Endothelial cell (in vitro differentiated cells): ENCODE data around the gene CCL17. TPM values are rescaled to one million over a fixed set of nuclear protein-coding genes. Genes with fewer than 3 reads are reported as not detected.

Experiments used
- DNase-seq: peaks from one replicate; pipeline ENCODE4 v3.0.0; 2021; ENCODE audit warnings: low spot score
- H3K27ac Mint-ChIP-seq: one replicate; pipeline ENCODE4 v1.8.0; 2021; ENCODE audit warnings: mixed read lengths, inconsistent platforms; ENCODE audit not compliant: unreplicated experiment
- H3K27me3 Mint-ChIP-seq: one replicate; pipeline ENCODE4 v1.8.0; 2021; ENCODE audit warnings: mild to moderate bottlenecking, moderate library complexity, mixed read lengths, inconsistent platforms; ENCODE audit not compliant: unreplicated experiment
- H3K36me3 Mint-ChIP-seq: one replicate; pipeline ENCODE4 v1.8.0; 2021; ENCODE audit warnings: mild to moderate bottlenecking, low read depth, mixed read lengths, inconsistent platforms; ENCODE audit not compliant: unreplicated experiment
- H3K4me1 Mint-ChIP-seq: one replicate; pipeline ENCODE4 v1.8.0; 2021; ENCODE audit warnings: mild to moderate bottlenecking, mixed read lengths, inconsistent platforms; ENCODE audit not compliant: unreplicated experiment
- H3K4me3 Mint-ChIP-seq: one replicate; pipeline ENCODE4 v1.8.0; 2021; ENCODE audit warnings: mild to moderate bottlenecking, mixed read lengths, inconsistent platforms; ENCODE audit not compliant: unreplicated experiment
- H3K9me3 Mint-ChIP-seq: one replicate; pipeline ENCODE4 v1.8.0; 2021; ENCODE audit warnings: mixed read lengths, inconsistent platforms; ENCODE audit not compliant: unreplicated experiment
- total RNA-seq: library from RNA; stranded (reverse); fragmentation: NEBNext Ultra II Directional; extraction: Animal tissue kit (Norgen Biotek cat#: 25700); gene quantifications from one replicate; pipeline ENCODE4 v1.2.1, GENCODE V29; 2021; ENCODE audit not compliant: unreplicated experiment
- TF ChIP-seq, protein P1 (sequence below): fragments of 200-600 bp; sonication (generic); IDR thresholded peaks from one replicate; pipeline ENCODE4 v1.5.0; 2021; ENCODE audit warnings: antibody characterized with exemption; ENCODE audit not compliant: unreplicated experiment

Gene CCL17
- total RNA-seq, 1 donor from 2014 or later: not detected

DNA sequence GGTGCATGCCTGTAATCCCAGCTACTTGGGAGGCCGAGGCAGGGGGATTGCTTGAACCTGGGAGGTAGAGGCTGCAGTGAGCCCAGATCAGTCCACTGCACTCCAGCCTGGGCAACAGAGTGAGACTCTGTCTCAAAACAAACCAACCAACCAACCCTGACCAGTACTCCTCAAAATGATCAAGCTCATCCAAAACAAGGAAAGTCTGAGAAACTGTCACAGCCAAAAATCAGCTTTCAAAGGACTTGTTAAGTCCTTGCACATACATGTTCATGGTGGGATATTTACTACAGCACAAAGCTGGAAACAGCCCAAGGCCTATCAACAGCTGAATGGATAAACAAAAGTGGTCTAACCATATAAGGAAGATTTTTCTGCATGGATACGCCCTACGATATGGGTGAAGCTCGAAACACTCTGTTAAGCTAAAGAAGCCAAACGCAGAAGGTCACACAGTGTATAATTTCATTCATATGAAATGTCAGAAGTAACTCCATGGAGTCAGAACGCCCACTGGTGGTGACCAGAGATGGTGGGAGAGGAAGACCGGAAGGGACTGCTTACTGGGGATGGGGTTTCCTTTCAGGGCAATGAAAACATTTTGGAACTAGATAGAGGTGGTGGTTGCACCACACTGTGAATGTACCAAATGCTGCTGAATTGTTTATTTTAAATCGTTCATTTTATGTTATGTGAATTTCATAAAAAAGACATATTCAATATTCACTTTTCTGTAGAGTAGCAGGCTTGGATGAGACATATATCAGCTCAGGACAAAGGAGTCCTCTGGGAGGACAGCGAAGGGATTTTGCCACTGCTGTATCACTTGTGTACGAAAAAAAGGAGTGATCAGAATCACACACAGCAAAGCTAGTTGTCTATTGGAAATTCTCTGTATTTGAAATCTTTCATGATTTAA lies 17.7 kb downstream of the CCL17 start:
- H3K36me3 Mint-ChIP-seq: peaks cover 8% of the 10 kb centered on the region
- H3K4me3 Mint-ChIP-seq: peak overlapping the region; percentile 18
- no peaks in the 10 kb centered on the region for H3K9me3 Mint-ChIP-seq
- DNase-seq: no peak
- TF ChIP-seq, protein P1, sequence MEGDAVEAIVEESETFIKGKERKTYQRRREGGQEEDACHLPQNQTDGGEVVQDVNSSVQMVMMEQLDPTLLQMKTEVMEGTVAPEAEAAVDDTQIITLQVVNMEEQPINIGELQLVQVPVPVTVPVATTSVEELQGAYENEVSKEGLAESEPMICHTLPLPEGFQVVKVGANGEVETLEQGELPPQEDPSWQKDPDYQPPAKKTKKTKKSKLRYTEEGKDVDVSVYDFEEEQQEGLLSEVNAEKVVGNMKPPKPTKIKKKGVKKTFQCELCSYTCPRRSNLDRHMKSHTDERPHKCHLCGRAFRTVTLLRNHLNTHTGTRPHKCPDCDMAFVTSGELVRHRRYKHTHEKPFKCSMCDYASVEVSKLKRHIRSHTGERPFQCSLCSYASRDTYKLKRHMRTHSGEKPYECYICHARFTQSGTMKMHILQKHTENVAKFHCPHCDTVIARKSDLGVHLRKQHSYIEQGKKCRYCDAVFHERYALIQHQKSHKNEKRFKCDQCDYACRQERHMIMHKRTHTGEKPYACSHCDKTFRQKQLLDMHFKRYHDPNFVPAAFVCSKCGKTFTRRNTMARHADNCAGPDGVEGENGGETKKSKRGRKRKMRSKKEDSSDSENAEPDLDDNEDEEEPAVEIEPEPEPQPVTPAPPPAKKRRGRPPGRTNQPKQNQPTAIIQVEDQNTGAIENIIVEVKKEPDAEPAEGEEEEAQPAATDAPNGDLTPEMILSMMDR: peak; percentile 32
- peaks cover 14% of the 10 kb centered on the region for H3K4me1 Mint-ChIP-seq
- H3K27ac Mint-ChIP-seq: no peak overlapping the region
- peaks cover 8% of the 10 kb centered on the region for H3K27me3 Mint-ChIP-seq

DNA sequence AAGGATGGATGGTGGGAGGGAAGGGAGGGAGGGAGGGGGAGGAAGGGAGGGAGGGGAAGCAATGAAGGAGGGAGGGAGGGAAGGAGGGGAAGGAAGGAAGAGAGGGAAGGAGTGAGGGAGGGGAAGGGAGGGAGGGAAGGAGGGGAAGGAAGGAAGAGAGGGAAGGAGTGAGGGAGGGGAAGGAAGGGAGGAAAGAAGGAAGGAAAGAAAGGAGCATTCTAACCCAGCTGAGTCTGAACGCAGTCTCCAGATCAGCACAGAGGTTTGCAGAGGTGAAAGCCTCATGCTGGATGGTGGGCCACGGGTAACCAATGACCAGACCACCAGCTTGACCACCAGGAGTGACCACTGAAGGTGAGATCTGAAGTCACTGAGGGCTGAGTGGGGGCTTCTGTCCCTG lies 18.6 kb downstream of the CCL17 start:
- no peaks in the 10 kb centered on the region for H3K9me3 Mint-ChIP-seq
- H3K36me3 Mint-ChIP-seq: peaks cover 15% of the 10 kb centered on the region
- H3K27ac Mint-ChIP-seq: no peak overlapping the region
- TF ChIP-seq, protein P1: no peak
- no peak for DNase-seq
- peaks cover 11% of the 10 kb centered on the region for H3K4me1 Mint-ChIP-seq
- H3K4me3 Mint-ChIP-seq: no peak overlapping the region
- peaks cover 5% of the 10 kb centered on the region for H3K27me3 Mint-ChIP-seq

DNA sequence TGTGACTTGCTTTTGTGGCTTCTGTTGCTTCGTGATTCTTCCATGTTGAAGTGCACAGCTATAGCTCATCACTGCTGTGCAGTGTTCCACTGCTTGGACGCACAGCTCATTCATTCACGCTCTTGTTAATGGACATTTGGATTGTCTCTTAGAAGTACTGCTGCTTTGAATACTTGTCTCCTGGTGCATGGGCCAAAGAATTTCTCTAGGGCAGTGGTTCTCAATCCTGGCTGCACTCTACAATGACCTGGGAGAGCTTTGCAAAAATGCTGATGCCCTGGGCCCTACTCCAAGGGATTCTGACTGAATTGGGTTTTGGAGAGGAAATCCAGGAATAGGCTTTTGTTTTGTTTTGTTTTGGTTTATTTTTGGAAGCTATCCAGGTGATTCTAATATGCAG lies 20.0 kb downstream of the CCL17 start:
- Mint-ChIP-seq H3K27ac (no peak overlapping the region), H3K27me3 (peaks cover 4% of the 10 kb centered on the region), H3K4me3 (no peak overlapping the region), H3K9me3 (no peaks in the 10 kb centered on the region), H3K4me1 (peaks cover 8% of the 10 kb centered on the region), H3K36me3 (peaks cover 27% of the 10 kb centered on the region)
- TF ChIP-seq, protein P1: no peak
- no peak for DNase-seq

DNA sequence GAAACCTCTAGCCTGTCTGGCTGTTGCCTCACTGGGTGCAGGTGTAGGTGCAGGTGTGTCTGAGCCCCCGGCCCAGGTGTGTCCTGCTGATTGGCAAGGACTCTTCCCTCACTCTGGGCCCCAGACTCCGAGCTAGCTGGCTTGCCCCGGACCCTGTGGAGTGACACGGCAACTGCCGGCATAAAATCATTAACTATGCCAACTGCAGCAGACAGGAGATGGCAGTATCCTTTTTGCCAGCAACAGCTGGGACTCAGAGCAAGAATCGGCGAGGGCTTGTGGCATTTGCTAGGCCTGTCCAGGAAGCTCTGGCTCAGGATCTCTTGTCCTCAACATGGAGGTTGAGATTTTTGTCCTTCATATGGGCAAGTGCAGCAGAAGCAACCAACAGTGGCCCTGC lies 21.8 kb downstream of the CCL17 start:
- TF ChIP-seq, protein P1: no peak
- Mint-ChIP-seq H3K9me3 (no peaks in the 10 kb centered on the region), H3K27ac (no peak overlapping the region), H3K27me3 (peaks cover 4% of the 10 kb centered on the region), H3K36me3 (peaks cover 43% of the 10 kb centered on the region), H3K4me3 (no peak overlapping the region), H3K4me1 (peaks cover 6% of the 10 kb centered on the region)
- no peak for DNase-seq

DNA sequence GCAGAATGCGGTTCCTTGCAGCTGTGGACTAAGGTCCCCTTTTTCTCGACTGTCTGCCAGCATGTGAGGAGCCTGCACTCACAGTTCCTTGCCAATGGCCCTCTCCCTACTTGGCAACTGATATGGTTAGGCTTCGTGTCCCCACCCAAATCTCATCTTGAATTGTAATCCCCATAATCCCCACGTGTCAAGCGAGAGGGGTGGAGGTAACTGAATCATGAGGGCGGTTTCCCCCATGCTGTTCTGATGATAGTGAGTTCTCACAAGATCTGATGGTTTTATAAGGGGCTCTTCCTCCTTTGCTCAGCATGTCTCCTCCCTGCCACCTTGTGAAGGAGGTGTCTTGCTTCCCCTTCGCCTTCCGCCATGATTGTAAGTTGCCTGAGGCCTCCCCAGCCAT lies 22.7 kb downstream of the CCL17 start:
- peaks cover 47% of the 10 kb centered on the region for H3K36me3 Mint-ChIP-seq
- no peaks in the 10 kb centered on the region for H3K9me3 Mint-ChIP-seq
- TF ChIP-seq, protein P1: no peak
- peaks cover 3% of the 10 kb centered on the region for H3K4me1 Mint-ChIP-seq
- no peak overlapping the region for H3K4me3 Mint-ChIP-seq
- H3K27ac Mint-ChIP-seq: no peak overlapping the region
- peaks cover 4% of the 10 kb centered on the region for H3K27me3 Mint-ChIP-seq
- DNase-seq: no peak
